ENCODE data around the gene PRTG. TPM values are rescaled to one million over a fixed set of nuclear protein-coding genes. Genes with fewer than 3 reads are reported as not detected.

The PRTG gene
- total RNA-seq, 1 experiment from 2014 or later: 11.4 TPM

GRCh38 chr15:55587321-55588069 is 155.5 kb downstream of the PRTG start:
- H3K27ac ChIP-seq (ENCODE audit: low read length): no peak overlapping the region
- ChIA-PET CTCF (interaction anchor here (0.6 to 0.9 kb wide), 2 partner anchors 55 to 310 kb away, joined by 3 to 5 read pairs; no protein-coding TSS in a partner anchor), POLR2A (no interaction called here)
- no peaks in the 10 kb centered on the region for H3K9me3 ChIP-seq (ENCODE audit: control insufficient read depth, insufficient read depth, low read depth, low read length)
- peaks cover 22% of the 10 kb centered on the region for H3K27me3 ChIP-seq (ENCODE audit: control insufficient read depth, insufficient read depth, low read length)
- DNase-seq (ENCODE audit: low read depth, low spot score) (no peak), ATAC-seq (peak; percentile 75)
- intact Hi-C loops (cut with micrococcal nuclease; ENCODE audit: unreplicated experiment) (loop anchor here (10.0 kb wide), 1 partner anchor 63 kb away; no protein-coding TSS in a partner anchor), in situ Hi-C loops (cut with HindIII; ENCODE audit: low pct_unique_long_range_greater_than_20kb, low sequenced_read_pairs) (no loop called here)
- H3K4me1 ChIP-seq (ENCODE audit: control insufficient read depth, insufficient read depth, low read length): no peaks in the 10 kb centered on the region; the same call in 1 of the 2 replicates
- TF ChIP-seq TCF7L2 (IDR thresholded peaks at IDR 0.05; ENCODE audit: low read depth, low read length) (peak; percentile 97), CTCF (IDR thresholded peaks at IDR 0.05) (no peak), SIN3A (IDR thresholded peaks at IDR 0.05; ENCODE audit: borderline replicate concordance, insufficient read depth, low read depth, low read length) (no peak), POLR2AphosphoS5 (IDR thresholded peaks at IDR 0.05; ENCODE audit: low read depth, low read length) (no peak), REST (IDR thresholded peaks at IDR 0.05; ENCODE audit: insufficient read depth in 1 of 2, low read depth in 2 of 2, low read length in 1 of 2) (no peak)
- H3K4me3 ChIP-seq (ENCODE audit: low read depth in 2 of 2, low read length in 2 of 2): peak overlapping the region; percentile 54 to 60
- BruUV-seq (replicated peaks): no TSS peak
- no peaks in the 10 kb centered on the region for H3K36me3 ChIP-seq (ENCODE audit: control insufficient read depth, insufficient read depth, low read length)

- peak overlapping the region in 1 of 2 experiments; percentile 54; a peak in 2 of 4 replicates for H3K4me3 ChIP-seq (ENCODE audit: low read depth in 2 of 2, low read length in 2 of 2)
- H3K36me3 ChIP-seq (ENCODE audit: control insufficient read depth, insufficient read depth, low read length): no peaks in the 10 kb centered on the region
- H3K27me3 ChIP-seq (ENCODE audit: control insufficient read depth, insufficient read depth, low read length): peaks cover 22% of the 10 kb centered on the region
- no peak for ATAC-seq
- ChIA-PET POLR2A (no interaction called here), CTCF (interaction anchor here (0.6 kb wide), 1 partner anchor 54 kb away, joined by 5 read pairs; no protein-coding TSS in a partner anchor)
- TF ChIP-seq POLR2AphosphoS5 (IDR thresholded peaks at IDR 0.05; ENCODE audit: low read depth, low read length) (no peak), TCF7L2 (IDR thresholded peaks at IDR 0.05; ENCODE audit: low read depth, low read length) (no peak)
- no peak overlapping the region for H3K27ac ChIP-seq (ENCODE audit: low read length)
- H3K9me3 ChIP-seq (ENCODE audit: control insufficient read depth, insufficient read depth, low read depth, low read length): no peaks in the 10 kb centered on the region
- intact Hi-C loops (cut with micrococcal nuclease; ENCODE audit: unreplicated experiment): loop anchor here (10.0 kb wide), 1 partner anchor 62 kb away; no protein-coding TSS in a partner anchor
- in situ Hi-C loops (cut with HindIII; ENCODE audit: low pct_unique_long_range_greater_than_20kb, low sequenced_read_pairs): no loop called here
- H3K4me1 ChIP-seq (ENCODE audit: control insufficient read depth, insufficient read depth, low read length): no peaks in the 10 kb centered on the region; the same call in 1 of the 2 replicates
- BruUV-seq (replicated peaks): no TSS peak
- no peak for DNase-seq (ENCODE audit: low read depth, low spot score)
These were observed 156.1 kb downstream of the PRTG start for GRCh38 chr15:55586808-55587207.

GRCh38 chr15:55576943-55577342 is 166.0 kb downstream of the PRTG start:
- no peak for ATAC-seq
- no TSS peak for BruUV-seq (replicated peaks)

More at GRCh38 chr15:55576943-55577342, 166.0 kb downstream of the PRTG start:
- DNase-seq (ENCODE audit: low read depth, low spot score): no peak
- in situ Hi-C loops (cut with HindIII; ENCODE audit: low pct_unique_long_range_greater_than_20kb, low sequenced_read_pairs): no loop called here
- H3K9me3 ChIP-seq (ENCODE audit: control insufficient read depth, insufficient read depth, low read depth, low read length): no peaks in the 10 kb centered on the region
- intact Hi-C loops (cut with micrococcal nuclease; ENCODE audit: unreplicated experiment): no loop called here
- H3K4me1 ChIP-seq (ENCODE audit: control insufficient read depth, insufficient read depth, low read length): no peaks in the 10 kb centered on the region
- POLR2A ChIA-PET: no interaction called here
- H3K4me3 ChIP-seq (ENCODE audit: low read depth in 2 of 2, low read length in 2 of 2): no peak overlapping the region
- H3K27me3 ChIP-seq (ENCODE audit: control insufficient read depth, insufficient read depth, low read length): peaks cover 2% of the 10 kb centered on the region; the same call in 1 of the 2 replicates
- CTCF ChIA-PET: no interaction called here
- H3K27ac ChIP-seq (ENCODE audit: low read length): no peak overlapping the region
- no peak for TF ChIP-seq TCF7L2 (IDR thresholded peaks at IDR 0.05; ENCODE audit: low read depth, low read length)
- no peak for TF ChIP-seq POLR2AphosphoS5 (IDR thresholded peaks at IDR 0.05; ENCODE audit: low read depth, low read length)
- TF ChIP-seq CTCF (IDR thresholded peaks at IDR 0.05): no peak
- no peak for TF ChIP-seq REST (IDR thresholded peaks at IDR 0.05; ENCODE audit: insufficient read depth in 1 of 2, low read depth in 2 of 2, low read length in 1 of 2)
- TF ChIP-seq SIN3A (IDR thresholded peaks at IDR 0.05; ENCODE audit: borderline replicate concordance, insufficient read depth, low read depth, low read length): no peak
- no peaks in the 10 kb centered on the region for H3K36me3 ChIP-seq (ENCODE audit: control insufficient read depth, insufficient read depth, low read length)
